Stimulated activated CD8-positive, alpha-beta memory T cell treated with anti-CD3 and anti-CD28 coated beads, Interleukin-4, amount 100 ng/mL, for 48 hours (primary cell): Measurements from ENCODE around the gene SELL.
"Not testable (repeated sequence)": the region's sequence is repeated elsewhere in the genome, so short reads cannot be mapped to it uniquely, and the experiment has no call there.

Source experiments
- DNase-seq: peaks from one replicate; pipeline ENCODE4 v3.0.0-alpha.2; 2020

The SELL gene

DNA sequence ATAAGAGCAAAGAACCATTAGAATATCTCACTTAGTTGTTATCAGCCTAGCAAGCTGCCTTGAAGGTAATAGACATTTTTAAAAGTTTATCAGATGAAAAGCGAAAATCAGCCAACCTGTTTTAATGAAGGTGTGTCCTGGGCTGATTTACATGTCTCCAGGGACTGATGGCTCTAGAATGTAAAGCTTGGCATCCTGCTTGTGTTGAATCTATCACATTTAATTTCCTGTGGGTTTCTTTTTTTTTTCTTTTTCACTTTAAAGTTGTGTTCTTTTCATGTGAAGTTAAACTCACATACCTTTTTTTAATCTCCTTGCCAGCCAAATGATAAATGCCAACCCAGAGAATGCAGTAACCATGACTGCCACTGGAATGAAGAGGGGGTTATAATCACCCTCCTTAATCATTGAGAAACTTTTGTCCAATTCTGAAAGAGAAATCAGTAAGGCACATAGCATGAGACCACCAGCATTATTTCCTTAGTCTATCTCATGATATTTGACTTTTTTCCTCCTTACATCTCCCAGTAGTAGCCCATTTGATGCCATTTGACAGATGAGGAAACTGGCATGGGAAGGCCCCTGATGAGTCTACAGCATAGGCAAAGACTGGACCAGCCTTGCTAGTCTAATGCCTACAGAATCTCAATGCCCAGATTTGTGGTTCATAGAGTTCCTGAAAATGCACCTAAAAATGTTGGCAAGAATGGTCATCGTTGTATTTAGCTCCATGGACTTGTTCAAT is 10.0 kb downstream of the SELL start:
- no peak for DNase-seq

DNA sequence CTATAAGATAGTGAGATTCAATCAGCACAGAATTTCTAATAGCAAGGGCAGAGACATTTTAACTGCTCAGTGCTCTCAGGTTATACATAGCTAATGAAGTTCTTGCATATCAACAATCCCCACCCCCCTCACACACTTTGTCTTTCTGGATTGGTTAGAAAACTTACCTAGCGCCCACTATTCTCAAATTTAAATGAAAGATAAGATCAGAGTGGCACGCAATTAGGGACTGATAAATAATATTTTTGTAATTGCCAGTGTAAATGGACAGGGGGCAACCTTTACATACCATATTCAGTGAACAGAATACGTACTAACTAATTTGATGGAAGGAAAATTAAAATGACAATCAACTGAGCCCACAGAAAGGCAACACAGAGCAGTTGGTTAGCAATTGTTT is 11.7 kb downstream of the SELL start:
- DNase-seq = no peak

DNA sequence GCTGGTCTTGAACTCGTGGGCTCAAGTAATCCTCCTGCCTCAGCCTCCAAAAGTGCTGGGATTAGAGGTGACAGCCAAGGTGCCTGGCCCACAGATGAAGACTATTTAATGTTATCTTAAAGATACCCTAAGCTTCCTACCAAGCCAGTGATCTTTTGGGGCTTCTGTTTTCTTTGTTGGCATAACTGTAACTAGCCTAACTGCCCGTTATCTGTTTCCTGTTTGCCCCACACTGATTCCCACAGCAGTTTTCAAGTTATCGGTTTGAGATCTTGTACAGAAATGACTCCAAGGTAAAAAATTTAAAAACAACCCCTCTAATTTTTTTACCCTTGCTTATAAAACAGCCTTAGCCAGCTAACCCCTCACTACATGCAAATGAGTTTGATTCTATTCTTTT is 12.4 kb downstream of the SELL start:
- DNase-seq = peak; percentile 40

DNA sequence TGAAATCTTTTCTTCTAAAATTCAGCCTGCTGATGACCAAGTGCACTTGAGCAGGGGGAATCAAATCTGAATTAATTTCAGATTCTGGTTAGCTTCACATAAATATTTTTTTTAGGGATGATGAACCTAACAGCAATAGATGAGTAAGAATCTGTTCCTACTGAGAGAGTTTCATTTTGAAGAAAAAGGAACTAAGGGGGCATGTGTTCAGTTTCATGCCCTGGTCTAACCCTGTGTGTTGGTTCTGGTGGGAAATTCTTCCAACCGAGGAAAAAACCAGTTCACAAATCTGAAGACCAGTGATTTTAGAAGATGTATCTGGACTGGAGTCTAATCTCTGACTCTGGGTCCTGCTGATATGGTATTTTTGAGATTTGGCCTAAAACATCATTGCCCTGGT is 13.7 kb downstream of the SELL start:
- no peak for DNase-seq

DNA sequence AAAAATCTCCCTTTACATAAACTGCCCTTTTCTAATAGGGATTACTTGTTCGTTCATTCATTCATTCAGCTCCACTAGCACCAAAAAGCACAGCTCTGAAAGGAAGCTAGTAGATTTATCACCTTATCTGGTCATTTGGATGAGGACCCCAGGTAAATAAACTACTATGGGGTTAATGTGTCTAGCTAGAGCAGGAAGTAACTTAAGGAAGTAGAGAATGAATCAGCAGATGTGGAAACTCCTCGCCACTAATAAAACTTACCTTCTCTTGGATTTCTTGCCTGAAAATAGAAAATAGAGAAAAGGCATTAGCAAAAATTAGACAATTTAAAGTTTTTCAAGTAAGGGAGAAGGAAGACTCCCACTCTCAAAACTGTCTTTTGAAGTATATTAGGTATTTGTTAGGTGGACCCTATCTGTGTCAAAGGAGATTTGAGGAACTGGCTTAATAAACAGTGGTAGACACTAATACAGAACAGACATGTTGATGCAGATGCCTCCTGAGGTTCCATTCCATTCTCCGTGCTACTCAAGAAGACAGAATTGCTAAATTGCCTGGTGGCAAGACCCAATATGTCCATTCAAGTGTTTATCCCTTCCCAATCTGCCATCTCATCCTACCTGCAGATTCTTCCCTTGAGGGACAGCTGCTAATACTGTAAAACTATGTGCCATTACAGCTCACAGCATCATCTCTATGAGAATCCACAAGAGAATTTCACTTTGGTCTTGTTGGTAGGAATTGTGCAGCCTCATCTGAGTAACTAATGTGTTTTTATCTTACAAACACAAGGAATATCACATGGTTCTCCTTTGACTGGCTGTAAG is 14.9 kb downstream of the SELL start:
- no peak for DNase-seq

DNA sequence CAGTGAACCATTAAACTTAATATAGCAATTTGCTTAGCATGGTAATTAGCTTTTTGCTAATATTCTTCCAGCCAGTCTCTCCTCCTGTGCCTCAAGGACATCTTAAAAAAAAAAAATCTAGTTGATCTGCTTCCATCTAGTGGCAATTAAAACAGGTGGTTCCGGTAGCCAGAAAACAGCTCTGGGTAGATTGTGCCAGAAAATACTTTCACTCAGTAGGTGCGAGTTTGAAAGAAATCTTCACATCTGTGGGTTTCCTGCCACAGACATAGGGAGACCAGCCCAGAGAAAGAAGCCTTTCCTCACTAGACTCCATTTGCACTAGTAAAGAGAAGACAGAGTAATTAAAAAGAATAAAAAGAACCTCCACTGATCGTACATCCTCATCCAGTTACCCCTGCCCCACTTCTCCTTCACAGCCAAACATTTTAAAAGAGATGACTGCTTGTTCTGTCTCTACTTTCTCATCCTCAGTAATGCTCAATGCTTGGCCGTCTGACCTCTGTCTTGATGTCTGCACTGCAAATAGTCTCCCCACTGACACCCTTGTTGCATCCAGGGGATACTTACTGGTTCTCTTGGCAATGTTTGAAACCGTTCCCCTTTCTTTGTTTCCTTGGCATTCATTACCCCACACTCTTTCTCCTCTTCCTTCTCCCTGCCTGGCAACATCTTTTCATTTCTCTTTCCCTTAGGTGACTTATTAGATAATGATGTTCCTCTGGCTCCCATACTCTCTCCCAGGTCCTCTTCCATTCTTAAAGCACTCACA is 16.9 kb downstream of the SELL start:
- DNase-seq = no peak

DNA sequence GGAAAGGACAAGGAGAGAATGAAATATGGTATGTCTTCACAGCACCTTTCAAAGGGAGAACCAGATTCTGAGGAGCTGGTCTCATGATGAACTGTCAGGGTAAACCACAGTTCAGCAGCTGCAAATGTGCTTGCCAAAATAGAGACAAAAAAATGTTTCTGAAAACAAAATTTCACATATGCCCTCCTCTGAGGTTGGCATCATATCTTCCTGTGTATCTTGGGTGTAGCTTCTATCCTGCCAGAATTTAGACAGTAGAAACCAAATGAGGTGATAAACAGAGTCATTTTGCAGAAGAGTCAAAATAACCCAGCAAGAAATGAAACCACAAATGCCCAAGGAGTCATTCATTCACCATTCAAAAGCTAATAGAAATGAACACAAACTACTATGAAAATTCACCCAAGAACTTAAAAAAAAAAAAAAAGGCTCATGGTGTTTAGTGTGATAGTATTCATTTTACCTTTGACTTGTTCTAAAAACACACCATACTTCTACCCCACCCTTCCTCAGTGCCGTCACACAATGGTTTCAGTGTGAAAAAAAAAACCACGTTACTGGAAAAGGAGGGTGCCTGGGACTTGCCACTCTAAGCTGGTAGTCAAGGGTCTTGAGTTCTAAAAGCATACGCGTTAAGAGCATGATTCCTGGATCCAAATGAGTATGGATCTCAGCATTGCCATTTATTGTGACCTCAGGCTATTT is 18.5 kb downstream of the SELL start:
- DNase-seq = no peak

DNA sequence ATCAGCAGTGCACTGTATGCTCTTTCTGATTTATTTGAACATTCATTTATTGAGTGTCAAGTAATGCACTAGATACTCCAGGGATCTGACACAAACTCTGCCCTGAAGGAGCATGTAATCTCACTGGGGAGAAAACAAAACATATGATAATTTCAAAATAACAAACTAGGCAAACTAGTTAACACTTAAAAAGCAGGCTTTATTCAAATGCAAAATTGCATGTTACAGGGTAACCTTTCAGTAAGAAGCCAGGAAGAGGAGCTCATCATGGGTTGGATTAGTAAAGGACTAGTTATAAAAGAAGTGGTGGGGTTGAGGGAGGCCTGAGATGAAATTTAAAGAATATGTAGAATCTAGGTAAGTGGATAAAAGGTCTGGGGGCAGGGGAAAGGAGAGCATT is 20.9 kb downstream of the SELL start:
- DNase-seq = no peak

DNA sequence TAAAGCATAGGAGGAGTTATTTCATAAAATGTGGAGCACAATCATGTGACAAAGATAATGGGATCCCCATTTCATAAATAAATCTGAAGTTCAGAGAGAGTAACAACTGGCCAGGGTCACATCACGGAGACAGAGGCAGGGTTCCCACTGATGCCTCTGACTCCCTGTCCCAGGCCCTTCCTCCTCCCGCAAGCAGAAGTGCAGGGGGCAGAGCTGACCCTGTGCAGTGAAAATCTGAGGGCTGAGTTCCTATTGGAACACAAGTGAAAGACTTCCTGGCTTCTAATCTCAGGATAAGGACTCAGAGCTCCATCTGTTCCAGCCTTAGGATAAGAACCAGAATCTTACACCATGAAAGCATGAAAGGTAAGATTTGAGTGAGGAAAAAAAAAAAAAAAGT is 22.0 kb downstream of the SELL start:
- DNase-seq = no peak

DNA sequence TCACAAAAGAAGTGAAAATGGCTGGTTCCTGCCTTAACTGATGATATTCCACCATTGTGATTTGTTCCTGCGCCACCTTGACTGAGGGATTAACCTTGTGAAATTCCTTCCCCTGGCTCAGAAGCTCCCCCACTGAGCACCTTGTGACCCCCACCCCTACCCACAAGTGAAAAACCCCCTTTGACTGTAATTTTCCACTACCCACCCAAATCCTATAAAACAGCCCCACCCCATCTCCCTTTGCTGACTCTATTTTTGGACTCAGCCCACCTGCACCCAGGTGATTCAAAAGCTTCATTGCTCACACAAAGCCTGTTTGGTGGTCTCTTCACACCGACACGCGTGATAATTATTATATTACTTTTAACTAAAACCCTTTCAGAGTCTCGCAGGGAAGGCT is 23.0 kb downstream of the SELL start:
- not testable (repeated sequence) for DNase-seq

DNA sequence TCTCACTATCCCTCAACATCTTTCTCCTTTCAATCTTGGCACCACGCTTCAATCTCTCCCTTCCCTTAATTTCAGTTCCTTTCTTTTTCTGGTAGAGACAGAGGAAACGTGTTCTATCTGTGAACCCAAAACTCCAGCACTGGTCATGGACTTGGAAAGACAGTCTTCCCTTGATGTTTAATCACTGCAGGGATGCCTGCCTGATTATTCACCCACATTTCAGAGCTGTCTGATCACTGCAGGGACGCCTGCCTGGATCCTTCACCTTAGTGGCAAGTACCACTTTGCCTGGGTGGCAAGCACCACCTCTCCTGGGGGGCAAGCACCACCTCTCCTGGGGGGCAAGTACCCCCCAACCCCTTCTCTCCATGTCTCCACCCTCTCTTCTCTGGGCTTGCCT is 27.8 kb downstream of the SELL start:
- DNase-seq = no peak

DNA sequence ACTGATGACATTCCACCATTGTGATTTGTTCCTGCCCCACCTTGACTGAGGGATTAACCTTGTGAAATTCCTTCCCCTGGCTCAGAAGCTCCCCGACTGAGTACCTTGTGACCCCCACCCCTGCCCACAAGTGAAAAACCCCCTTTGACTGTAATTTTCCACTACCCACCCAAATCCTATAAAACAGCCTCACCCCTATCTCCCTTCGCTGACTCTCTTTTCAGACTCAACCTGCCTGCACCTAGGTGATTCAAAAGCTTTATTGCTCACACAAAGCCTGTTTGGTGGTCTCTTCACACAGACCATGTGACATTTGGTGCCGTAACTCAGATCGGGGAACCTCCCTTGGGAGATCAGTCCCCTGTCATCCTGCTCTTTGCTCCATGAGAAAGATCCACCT is 28.3 kb downstream of the SELL start:
- DNase-seq = not testable (repeated sequence)

DNA sequence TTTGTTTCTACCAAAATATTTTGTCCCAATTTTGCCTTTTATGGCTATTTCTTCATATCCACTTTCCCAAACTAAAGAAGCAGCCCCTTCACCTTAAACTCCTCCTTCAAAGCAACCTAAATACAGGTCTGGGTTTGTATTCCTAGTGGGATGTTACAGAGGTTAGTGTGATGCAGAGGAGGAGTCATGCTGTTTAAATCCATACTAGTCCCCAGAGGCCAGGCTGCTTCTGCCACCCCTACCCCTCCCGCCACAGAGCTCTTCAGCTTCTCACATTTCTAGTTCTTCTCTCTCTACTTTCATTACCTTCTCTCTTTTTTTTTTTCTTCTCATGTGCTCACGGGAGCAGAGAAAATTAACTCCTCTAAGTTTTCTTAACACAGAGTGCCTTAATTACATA is 29.3 kb downstream of the SELL start:
- DNase-seq = no peak

DNA sequence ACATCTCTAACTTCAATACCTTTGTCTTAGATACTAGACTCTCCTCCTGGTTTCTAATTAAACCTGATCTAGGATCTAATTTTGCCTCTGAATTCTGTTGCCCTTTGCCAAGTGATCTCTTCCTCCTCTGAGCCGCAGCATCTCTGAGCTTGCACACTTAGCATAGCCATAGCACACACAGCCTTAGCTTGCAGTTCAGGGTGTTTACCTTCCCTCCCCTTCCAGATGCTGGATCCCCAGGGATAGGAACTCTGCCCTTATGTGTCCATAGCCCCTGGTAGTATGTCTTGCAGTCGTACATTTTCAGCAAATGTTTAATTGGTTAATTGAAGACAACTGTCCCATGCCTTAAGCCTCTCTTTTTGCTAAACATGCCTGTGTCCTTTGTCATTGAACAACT is 30.3 kb downstream of the SELL start:
- DNase-seq = no peak

DNA sequence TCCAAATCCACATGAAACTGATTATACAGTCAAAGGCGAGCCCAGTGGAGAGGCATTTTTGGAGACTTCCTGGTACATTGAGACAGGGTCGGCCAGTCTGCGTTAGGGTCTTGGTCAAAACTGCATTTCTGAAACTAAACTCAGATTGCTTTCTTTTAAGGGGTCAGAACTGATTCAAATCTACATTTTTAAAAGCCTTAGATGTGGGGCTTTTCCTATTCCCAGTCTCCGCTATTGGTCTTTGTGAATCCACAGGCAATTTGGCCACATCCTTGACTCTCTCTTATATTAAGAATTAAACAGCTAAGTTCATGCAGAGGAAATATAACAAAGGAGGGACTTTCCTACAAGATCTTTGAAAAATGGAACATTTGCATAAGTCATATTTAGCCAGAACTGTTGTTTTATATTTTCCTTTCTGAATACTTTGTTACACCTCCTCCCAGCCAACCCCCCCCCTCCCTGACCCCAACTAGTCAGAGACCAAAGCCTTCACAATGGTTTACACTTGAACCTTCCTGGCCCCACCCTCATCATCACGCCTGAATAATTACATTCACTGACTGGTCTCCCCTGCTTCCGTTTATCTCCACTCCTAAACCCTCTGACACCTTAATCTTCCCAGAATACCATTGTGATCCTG is 30.9 kb downstream of the SELL start:
- no peak for DNase-seq

DNA sequence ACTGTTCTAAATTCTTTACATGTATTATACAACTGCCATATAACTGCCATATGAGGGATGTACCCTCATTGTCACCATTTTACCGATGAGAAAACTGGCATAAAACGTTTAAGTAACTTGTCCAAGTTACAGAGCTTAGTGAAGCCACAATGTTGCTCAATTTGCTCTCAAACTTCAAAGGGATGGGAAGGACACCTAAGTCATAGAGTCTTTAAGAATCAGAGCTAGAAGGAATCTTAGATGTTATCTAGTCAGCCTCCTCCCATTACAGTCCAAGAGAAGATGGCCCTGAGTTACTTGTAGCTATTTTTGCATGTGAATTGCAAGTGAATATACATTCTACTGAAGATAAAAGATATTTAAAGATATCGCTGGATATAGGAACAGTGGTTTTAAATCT is 31.7 kb downstream of the SELL start:
- no peak for DNase-seq

DNA sequence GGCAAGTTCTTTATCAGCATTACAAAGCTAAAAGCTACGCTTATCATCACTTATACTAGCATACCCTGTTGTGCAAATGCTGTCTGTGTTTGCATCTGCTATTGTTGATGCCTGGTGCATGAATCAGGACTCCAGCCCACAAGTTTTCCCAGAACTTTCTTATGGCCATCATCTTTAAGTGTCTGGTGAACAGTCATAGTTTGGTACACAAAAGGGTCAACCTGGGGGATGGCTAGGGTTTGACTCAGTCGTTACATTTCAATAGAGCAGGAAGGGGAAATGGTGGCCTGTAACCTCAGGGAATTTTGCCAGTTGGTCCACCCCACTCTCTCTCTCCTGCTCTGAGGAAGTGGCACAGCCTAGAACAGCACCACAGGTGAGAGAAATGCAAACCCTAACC is 35.4 kb downstream of the SELL start:
- DNase-seq = no peak

DNA sequence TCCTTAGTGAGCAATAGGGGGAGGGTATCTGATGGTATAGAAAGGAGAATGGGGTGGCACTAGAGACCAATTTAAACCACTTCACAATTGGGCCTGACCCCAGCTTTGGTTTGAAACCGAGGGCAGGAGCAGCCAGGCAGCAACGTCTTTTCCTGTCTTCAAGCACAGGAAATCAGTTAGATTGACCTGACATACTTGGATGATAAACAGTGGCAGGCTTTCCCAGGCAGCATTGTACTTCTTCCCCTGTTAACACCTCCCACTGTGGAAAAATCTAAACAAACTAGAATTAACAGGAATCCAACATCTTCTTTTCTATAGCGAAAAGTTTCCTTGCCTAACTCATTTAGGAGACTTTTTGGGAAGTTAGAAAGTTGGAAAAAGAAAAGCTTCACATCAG is 40.6 kb downstream of the SELL start:
- DNase-seq = no peak

DNA sequence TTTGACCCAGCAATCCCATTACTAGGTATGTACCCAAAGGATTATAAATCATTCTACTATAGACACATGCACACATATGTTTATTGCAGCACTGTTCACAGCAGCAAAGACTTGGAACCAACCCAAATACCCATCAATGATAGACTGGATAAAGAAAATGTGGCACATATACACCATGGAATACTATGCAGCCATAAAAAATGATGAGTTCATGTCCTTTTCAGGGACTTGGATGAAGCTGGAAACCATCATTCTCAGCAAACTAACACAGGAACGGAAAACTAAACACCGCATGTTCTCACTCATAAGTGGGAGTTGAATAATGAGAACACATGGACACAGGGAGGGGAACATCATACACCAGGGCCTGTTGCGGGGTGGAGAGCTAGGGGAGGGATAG is 41.2 kb downstream of the SELL start:
- DNase-seq = not testable (repeated sequence)

DNA sequence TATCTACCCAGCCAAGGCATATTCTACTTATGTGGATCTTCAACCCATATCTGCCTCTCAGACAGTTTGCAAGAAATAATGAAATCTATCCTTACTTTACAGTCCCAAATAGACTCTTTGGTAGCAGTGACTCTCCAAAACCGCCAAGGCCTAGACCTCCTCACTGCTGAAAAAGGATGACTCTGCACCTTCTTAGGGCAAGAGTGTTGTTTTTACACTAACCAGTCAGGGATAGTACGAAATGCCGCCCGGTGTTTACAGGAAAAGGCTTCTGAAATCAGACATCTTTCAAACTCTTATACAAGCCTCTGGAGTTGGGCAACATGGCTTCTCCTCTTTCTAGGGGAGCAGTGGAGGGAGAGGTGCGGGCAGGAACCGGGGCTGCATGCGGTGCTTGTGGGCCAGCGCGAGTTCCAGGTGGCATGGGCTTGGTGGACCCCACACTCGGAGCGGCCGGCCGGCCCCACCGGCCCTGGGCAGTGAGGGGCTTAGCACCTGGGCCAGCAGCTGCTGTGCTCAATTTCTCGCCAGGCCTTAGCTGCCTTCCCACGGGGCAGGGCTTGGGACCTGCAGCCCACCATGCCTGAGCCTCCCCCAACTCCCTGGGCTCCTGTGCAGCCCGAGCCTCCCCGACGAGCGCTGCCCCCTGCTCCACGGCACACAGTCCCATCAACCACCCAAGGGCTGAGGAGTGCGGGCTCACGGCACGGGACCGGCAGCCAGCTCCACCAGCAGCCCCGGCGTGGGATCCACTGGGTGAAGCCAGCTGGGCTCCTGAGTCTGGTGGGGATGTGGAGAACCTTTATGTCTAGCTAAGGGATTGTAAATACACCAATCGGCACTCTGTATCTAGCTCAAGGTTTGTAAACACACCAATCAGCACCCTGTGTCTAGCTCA is 43.5 kb downstream of the SELL start:
- not testable (repeated sequence) for DNase-seq

DNA sequence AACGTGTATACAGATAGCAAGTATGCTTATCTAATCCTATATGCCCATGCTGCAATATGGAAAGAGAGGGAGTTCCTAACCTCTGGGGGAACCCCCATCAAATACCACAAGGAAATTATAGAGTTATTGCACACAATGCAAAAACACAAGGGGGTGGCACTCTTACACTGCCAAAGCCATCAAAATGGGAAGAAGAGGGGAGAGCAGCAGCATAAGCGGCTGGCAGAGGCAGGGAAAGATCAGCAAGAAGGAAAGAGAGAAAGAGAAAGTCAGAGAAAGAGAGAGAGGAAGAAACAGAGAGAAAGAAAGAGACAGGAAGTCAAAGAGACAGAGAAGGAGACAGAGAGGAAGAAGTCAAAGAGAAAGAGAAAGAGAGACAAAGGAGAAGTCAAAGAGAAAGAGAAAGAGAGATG is 44.2 kb downstream of the SELL start:
- not testable (repeated sequence) for DNase-seq
